Measurements from ENCODE around the gene ORAI2. TPM values are rescaled to one million over a fixed set of nuclear protein-coding genes. Genes with fewer than 3 reads are reported as not detected.

Gene ORAI2
- total and polyA plus RNA-seq, 4 donors = 22.1 to 61.8 (median 44.2) TPM

Small RNA genes within 50 kb of the gene (small RNA-seq; reads per million reads assigned to genes)
- not detected for gene MIR548O (ENCODE audit: low replicate concordance)

Other genes with a start within 250 kb of the ORAI2 start
- gene SH2B2, start 146.7 kb upstream of the ORAI2 start, total RNA-seq = 1 to 10 TPM; 4.1 to 4.6 TPM
- 10 to 100 TPM; 21.6 to 28.0 TPM for gene SH2B2, start 146.7 kb upstream of the ORAI2 start, polyA plus RNA-seq (ENCODE audit: insufficient read length in 2 of 2)
- gene SPDYE6, start 77.1 kb upstream of the ORAI2 start, total RNA-seq = not detected
- gene SPDYE6, start 77.1 kb upstream of the ORAI2 start, polyA plus RNA-seq (ENCODE audit: insufficient read length in 2 of 2) = 10 to 100 TPM in 1 of 2 donors, not detected in 1; 16.4 TPM
- 10 to 100 TPM; 17.0 to 35.3 TPM for gene PRKRIP1, start 37.2 kb upstream of the ORAI2 start, total RNA-seq
- 10 to 100 TPM; 47.0 to 57.8 TPM for gene PRKRIP1, start 37.2 kb upstream of the ORAI2 start, polyA plus RNA-seq (ENCODE audit: insufficient read length in 2 of 2)
- gene ALKBH4, start 31.3 kb downstream of the ORAI2 start, total RNA-seq = 10 to 100 TPM in 1 of 2 donors, 1 to 10 TPM in 1; 9.6 to 17.4 TPM
- gene ALKBH4, start 31.3 kb downstream of the ORAI2 start, polyA plus RNA-seq (ENCODE audit: insufficient read length in 2 of 2) = 10 to 100 TPM; 20.0 to 20.5 TPM
- gene LRWD1, start 31.4 kb downstream of the ORAI2 start, total RNA-seq = 10 to 100 TPM; 20.9 to 24.4 TPM
- gene LRWD1, start 31.4 kb downstream of the ORAI2 start, polyA plus RNA-seq (ENCODE audit: insufficient read length in 2 of 2) = 10 to 100 TPM; 42.3 to 48.6 TPM
- 10 to 100 TPM; 13.6 to 67.3 TPM for gene POLR2J, start 45.3 kb downstream of the ORAI2 start, total RNA-seq
- 10 to 100 TPM; 52.6 to 53.3 TPM for gene POLR2J, start 45.3 kb downstream of the ORAI2 start, polyA plus RNA-seq (ENCODE audit: insufficient read length in 2 of 2)
- gene RASA4B, start 84.2 kb downstream of the ORAI2 start, total RNA-seq = 10 to 100 TPM; 11.1 to 12.5 TPM
- gene RASA4B, start 84.2 kb downstream of the ORAI2 start, polyA plus RNA-seq (ENCODE audit: insufficient read length in 2 of 2) = 10 to 100 TPM; 34.2 to 65.3 TPM
- 10 to 100 TPM in 1 of 2 donors, 1 to 10 TPM in 1; 6.0 to 10.4 TPM for gene UPK3BL2, start 110.1 kb downstream of the ORAI2 start, total RNA-seq
- gene UPK3BL2, start 110.1 kb downstream of the ORAI2 start, polyA plus RNA-seq (ENCODE audit: insufficient read length in 2 of 2) = 10 to 100 TPM in 1 of 2 donors, 1 to 10 TPM in 1; 8.6 to 40.3 TPM
- not detected for gene SPDYE2, start 117.7 kb downstream of the ORAI2 start, total RNA-seq
- 10 to 100 TPM in 1 of 2 donors, 1 to 10 TPM in 1; 3.7 to 20.4 TPM for gene SPDYE2, start 117.7 kb downstream of the ORAI2 start, polyA plus RNA-seq (ENCODE audit: insufficient read length in 2 of 2)
- gene POLR2J3, start 139.0 kb downstream of the ORAI2 start, total RNA-seq = 10 to 100 TPM; 29.2 to 49.8 TPM
- 100 to 1,000 TPM in 1 of 2 donors, 10 to 100 TPM in 1; 54.8 to 111 TPM for gene POLR2J3, start 139.0 kb downstream of the ORAI2 start, polyA plus RNA-seq (ENCODE audit: insufficient read length in 2 of 2)
- gene RASA4, start 183.2 kb downstream of the ORAI2 start, total RNA-seq = 10 to 100 TPM; 30.9 to 38.9 TPM
- 100 to 1,000 TPM in 1 of 2 donors, 10 to 100 TPM in 1; 74.5 to 131 TPM for gene RASA4, start 183.2 kb downstream of the ORAI2 start, polyA plus RNA-seq (ENCODE audit: insufficient read length in 2 of 2)
- gene UPK3BL1, start 209.2 kb downstream of the ORAI2 start, total RNA-seq = 10 to 100 TPM; 20.5 to 21.7 TPM
- 10 to 100 TPM; 11.3 to 19.2 TPM for gene UPK3BL1, start 209.2 kb downstream of the ORAI2 start, polyA plus RNA-seq (ENCODE audit: insufficient read length in 2 of 2)
- gene SPDYE2B, start 216.7 kb downstream of the ORAI2 start, total RNA-seq = not detected
- 1 to 10 TPM in 1 of 2 donors, under 1 TPM in 1; 0.54 to 5.9 TPM for gene SPDYE2B, start 216.7 kb downstream of the ORAI2 start, polyA plus RNA-seq (ENCODE audit: insufficient read length in 2 of 2)
- gene POLR2J2, start 238.1 kb downstream of the ORAI2 start, total RNA-seq = 1 to 10 TPM; 4.1 to 6.0 TPM
- 10 to 100 TPM in 1 of 2 donors, 1 to 10 TPM in 1; 2.2 to 11.5 TPM for gene POLR2J2, start 238.1 kb downstream of the ORAI2 start, polyA plus RNA-seq (ENCODE audit: insufficient read length in 2 of 2)